ENCODE results near the gene MRC1.

The MRC1 gene

GRCh38 chr10:17808971-17809841 is at the start of gene MRC1:
Gene MRC1 (plus strand): TSS chr10:17809348. CDS start chr10:17809466, 118 bp downstream.
- no peak for TF ChIP-seq CTCF (IDR thresholded peaks at IDR 0.05; ENCODE audit: unreplicated experiment in 3 of 3)

GRCh38 chr10:17764142-17764541 is 45.0 kb upstream of the MRC1 start:
- Mint-ChIP-seq H3K4me1 (no peaks in the 10 kb centered on the region), H3K27me3 (ENCODE audit: low read depth) (peaks cover 3% of the 10 kb centered on the region), H3K36me3 (ENCODE audit: low read depth) (no peaks in the 10 kb centered on the region), H3K4me3 (no peak overlapping the region), H3K9me3 (peaks cover 5% of the 10 kb centered on the region), H3K27ac (no peak overlapping the region)
- TF ChIP-seq CTCF (IDR thresholded peaks at IDR 0.05; ENCODE audit: unreplicated experiment in 3 of 3) = no peak

More at GRCh38 chr10:17808971-17809841, at the start of gene MRC1:
- Mint-ChIP-seq H3K36me3 (ENCODE audit: low read depth) (no peaks in the 10 kb centered on the region), H3K4me3 (no peak within 1 kb of the TSS), H3K9me3 (no peaks in the 10 kb centered on the region), H3K4me1 (no peaks in the 10 kb centered on the region), H3K27me3 (ENCODE audit: low read depth) (peaks cover 7% of the 10 kb centered on the region), H3K27ac (no peak within 1 kb of the TSS)

- Mint-ChIP-seq H3K36me3 (ENCODE audit: low read depth) (no peaks in the 10 kb centered on the region), H3K4me3 (no peak overlapping the region), H3K27ac (no peak overlapping the region), H3K9me3 (peaks cover 5% of the 10 kb centered on the region), H3K27me3 (ENCODE audit: low read depth) (peaks cover 3% of the 10 kb centered on the region), H3K4me1 (no peaks in the 10 kb centered on the region)
- TF ChIP-seq CTCF (IDR thresholded peaks at IDR 0.05; ENCODE audit: unreplicated experiment in 3 of 3) = no peak
Observed at GRCh38 chr10:17765602-17766001, 43.5 kb upstream of the MRC1 start.

GRCh38 chr10:17766731-17767130 is 42.4 kb upstream of the MRC1 start:
- Mint-ChIP-seq H3K27ac (no peak overlapping the region), H3K9me3 (peaks cover 3% of the 10 kb centered on the region), H3K4me1 (no peaks in the 10 kb centered on the region), H3K27me3 (ENCODE audit: low read depth) (peaks cover 3% of the 10 kb centered on the region), H3K4me3 (no peak overlapping the region), H3K36me3 (ENCODE audit: low read depth) (no peaks in the 10 kb centered on the region)
- TF ChIP-seq CTCF (IDR thresholded peaks at IDR 0.05; ENCODE audit: unreplicated experiment in 3 of 3) = no peak

- no peaks in the 10 kb centered on the region for H3K4me1 Mint-ChIP-seq
- H3K4me3 Mint-ChIP-seq = no peak overlapping the region
- H3K9me3 Mint-ChIP-seq = peaks cover 2% of the 10 kb centered on the region
- H3K27me3 Mint-ChIP-seq (ENCODE audit: low read depth) = no peaks in the 10 kb centered on the region
- no peak for TF ChIP-seq CTCF (IDR thresholded peaks at IDR 0.05; ENCODE audit: unreplicated experiment in 3 of 3)
- no peaks in the 10 kb centered on the region for H3K36me3 Mint-ChIP-seq (ENCODE audit: low read depth)
- H3K27ac Mint-ChIP-seq = no peak overlapping the region
Observed at GRCh38 chr10:17768496-17768895, 40.7 kb upstream of the MRC1 start.

GRCh38 chr10:17768957-17769356 is 40.2 kb upstream of the MRC1 start:
- H3K9me3 Mint-ChIP-seq = peaks cover 2% of the 10 kb centered on the region
- no peaks in the 10 kb centered on the region for H3K27me3 Mint-ChIP-seq (ENCODE audit: low read depth)
- no peak overlapping the region for H3K4me3 Mint-ChIP-seq
- no peaks in the 10 kb centered on the region for H3K36me3 Mint-ChIP-seq (ENCODE audit: low read depth)
- H3K27ac Mint-ChIP-seq = no peak overlapping the region
- H3K4me1 Mint-ChIP-seq = no peaks in the 10 kb centered on the region
- TF ChIP-seq CTCF (IDR thresholded peaks at IDR 0.05; ENCODE audit: unreplicated experiment in 3 of 3) = no peak

Data from nephron (organoid).